HEK293 (cell line): ENCODE data around the gene HLA-DOB.

Experiments used
- CTCF ChIA-PET: fragments of 350-600 bp; formaldehyde crosslinking; extraction: SDS; loops from one replicate; lab custom pipeline; 2021; ENCODE audit warnings: antibody characterized with exemption; lab: Yijun Ruan, JAX
- POLR2A ChIA-PET: fragments of 300-600 bp; formaldehyde crosslinking; extraction: SDS; loops from one replicate; lab custom pipeline; 2020; ENCODE audit warnings: antibody characterized with exemption, inconsistent platforms; lab: Yijun Ruan, JAX
- H3K27ac ChIP-seq: fragments of 200-500 bp; sonication (Bioruptor generic); 2 replicates; pipeline ENCODE4 v1.5.1; 2014; ENCODE audit warnings: low read depth, low read length, control low read depth, inconsistent platforms; ENCODE audit errors: extremely low read depth
- H3K36me3 ChIP-seq, 2 experiments: fragments of 200-500 bp in 1 of 2; sonication (Bioruptor generic) in 1 of 2; 1 replicate in 1 of 2; 2 replicates in 1 of 2; pipeline ENCODE4 v1.5.1; 2014 to 2017; ENCODE audit warnings: inconsistent platforms in 2 of 2, low read length in 2 of 2; ENCODE audit not compliant: control insufficient read depth in 2 of 2, insufficient read depth in 1 of 2
- H3K4me1 ChIP-seq: fragments of 200-500 bp; sonication (Bioruptor generic); 2 replicates; pipeline ENCODE4 v1.5.1; 2014; ENCODE audit warnings: mild to moderate bottlenecking, low read length, inconsistent platforms; ENCODE audit not compliant: control insufficient read depth, insufficient read depth
- H3K4me3 ChIP-seq: 2 replicates; pipeline ENCODE4 v1.5.1; 2011; ENCODE audit warnings: low read depth, mild to moderate bottlenecking, control low read depth, low read length, moderate library complexity
- H3K9me3 ChIP-seq: fragments of 200-500 bp; sonication (Bioruptor generic); 2 replicates; pipeline ENCODE4 v1.5.1; 2014; ENCODE audit warnings: low read depth, low read length, inconsistent platforms; ENCODE audit not compliant: control insufficient read depth, insufficient read depth
- BCL11A ChIP-seq: fragments of 450-650 bp; formaldehyde crosslinking; IDR thresholded peaks from 2 replicates; pipeline ENCODE4 v1.5.1; 2016; ENCODE audit warnings: low read depth, missing biosample characterization, missing genetic modification characterization
- HOXC10 ChIP-seq: sonication (generic); formaldehyde crosslinking; IDR thresholded peaks from 2 replicates; pipeline ENCODE4 v1.8.1; 2023; ENCODE audit warnings: mild to moderate bottlenecking, missing genetic modification reagents
- OVOL3 ChIP-seq: fragments of 450-650 bp; formaldehyde crosslinking; IDR thresholded peaks from 2 replicates; pipeline ENCODE4 v1.5.1; 2016; ENCODE audit warnings: missing biosample characterization, missing genetic modification characterization
- SCRT1 ChIP-seq: fragments of 450-650 bp; formaldehyde crosslinking; IDR thresholded peaks from 2 replicates; pipeline ENCODE4 v1.5.1; 2016; ENCODE audit warnings: missing biosample characterization, missing genetic modification characterization, borderline replicate concordance
- ZBTB1 ChIP-seq: fragments of 450-650 bp; formaldehyde crosslinking; IDR thresholded peaks from 2 replicates; pipeline ENCODE4 v1.5.1; 2016; ENCODE audit warnings: missing biosample characterization, missing genetic modification characterization
- ZNF138 ChIP-seq: fragments of 450-650 bp; formaldehyde crosslinking; IDR thresholded peaks from 2 replicates; pipeline ENCODE4 v1.5.1; 2016; ENCODE audit warnings: missing biosample characterization, missing genetic modification characterization, borderline replicate concordance
- ZNF24 ChIP-seq: fragments of 450-650 bp; formaldehyde crosslinking; IDR thresholded peaks from 2 replicates; pipeline ENCODE4 v1.5.1; 2016; ENCODE audit warnings: missing biosample characterization, missing genetic modification characterization
- ZNF354C ChIP-seq: fragments of 450-650 bp; formaldehyde crosslinking; IDR thresholded peaks from 2 replicates; pipeline ENCODE4 v1.5.1; 2016; ENCODE audit warnings: missing biosample characterization, missing genetic modification characterization, low read depth, borderline replicate concordance
- ZNF37A ChIP-seq: fragments of 450-650 bp; IDR thresholded peaks from 2 replicates; pipeline ENCODE4 v1.5.1; 2018; ENCODE audit warnings: missing biosample characterization, missing genetic modification characterization
- ZNF48 ChIP-seq: fragments of 450-650 bp; formaldehyde crosslinking; IDR thresholded peaks from 2 replicates; pipeline ENCODE4 v1.5.1; 2016; ENCODE audit warnings: missing biosample characterization, missing genetic modification characterization
- ZNF521 ChIP-seq: fragments of 450-650 bp; formaldehyde crosslinking; IDR thresholded peaks from 2 replicates; pipeline ENCODE4 v1.5.1; 2017; ENCODE audit warnings: missing biosample characterization, mild to moderate bottlenecking, missing genetic modification characterization
- ZNF529 ChIP-seq: fragments of 450-650 bp; formaldehyde crosslinking; IDR thresholded peaks from 2 replicates; pipeline ENCODE4 v1.5.1; 2017; ENCODE audit warnings: missing genetic modification characterization, missing biosample characterization; ENCODE audit not compliant: insufficient replicate concordance
- ZNF629 ChIP-seq: fragments of 450-650 bp; formaldehyde crosslinking; IDR thresholded peaks from 2 replicates; pipeline ENCODE4 v1.5.1; 2017; ENCODE audit warnings: missing biosample characterization, missing genetic modification characterization
- ZNF660 ChIP-seq: fragments of 450-650 bp; IDR thresholded peaks from 2 replicates; pipeline ENCODE4 v1.5.1; 2018; ENCODE audit warnings: missing biosample characterization, mild to moderate bottlenecking, missing genetic modification characterization
- TF ChIP-seq, protein P1 (sequence below): fragments of 450-650 bp; formaldehyde crosslinking; IDR thresholded peaks from 2 replicates; pipeline ENCODE4 v1.5.1; 2016; ENCODE audit warnings: missing biosample characterization, missing genetic modification characterization
- TF ChIP-seq, protein P2 (sequence below): fragments of 450-650 bp; formaldehyde crosslinking; IDR thresholded peaks from 2 replicates; pipeline ENCODE4 v1.5.1; 2017; ENCODE audit warnings: missing biosample characterization, missing genetic modification characterization
- TF ChIP-seq, protein P3 (sequence below): fragments of 450-650 bp; IDR thresholded peaks from 2 replicates; pipeline ENCODE4 v1.5.1; 2018; ENCODE audit warnings: missing biosample characterization, mild to moderate bottlenecking, missing genetic modification characterization
- TF ChIP-seq, protein P4 (sequence below): fragments of 450-650 bp; formaldehyde crosslinking; IDR thresholded peaks from 2 replicates; pipeline ENCODE4 v1.5.1; 2016; ENCODE audit warnings: missing biosample characterization, missing genetic modification characterization, low read depth
- TF ChIP-seq, protein P5 (sequence below): fragments of 450-650 bp; IDR thresholded peaks from 2 replicates; pipeline ENCODE4 v1.5.1; 2018; ENCODE audit warnings: missing biosample characterization, missing genetic modification characterization
- TF ChIP-seq, protein P6 (sequence below): fragments of 450-650 bp; formaldehyde crosslinking; optimal IDR thresholded peaks from 2 replicates; pipeline ENCODE3; 2016; ENCODE audit warnings: missing biosample characterization, mild to moderate bottlenecking, missing genetic modification characterization
- TF ChIP-seq, protein P7 (sequence below): fragments of 450-650 bp; formaldehyde crosslinking; IDR thresholded peaks from 2 replicates; pipeline ENCODE4 v1.5.1; 2016; ENCODE audit warnings: missing biosample characterization, missing genetic modification characterization

The HLA-DOB gene

DNA sequence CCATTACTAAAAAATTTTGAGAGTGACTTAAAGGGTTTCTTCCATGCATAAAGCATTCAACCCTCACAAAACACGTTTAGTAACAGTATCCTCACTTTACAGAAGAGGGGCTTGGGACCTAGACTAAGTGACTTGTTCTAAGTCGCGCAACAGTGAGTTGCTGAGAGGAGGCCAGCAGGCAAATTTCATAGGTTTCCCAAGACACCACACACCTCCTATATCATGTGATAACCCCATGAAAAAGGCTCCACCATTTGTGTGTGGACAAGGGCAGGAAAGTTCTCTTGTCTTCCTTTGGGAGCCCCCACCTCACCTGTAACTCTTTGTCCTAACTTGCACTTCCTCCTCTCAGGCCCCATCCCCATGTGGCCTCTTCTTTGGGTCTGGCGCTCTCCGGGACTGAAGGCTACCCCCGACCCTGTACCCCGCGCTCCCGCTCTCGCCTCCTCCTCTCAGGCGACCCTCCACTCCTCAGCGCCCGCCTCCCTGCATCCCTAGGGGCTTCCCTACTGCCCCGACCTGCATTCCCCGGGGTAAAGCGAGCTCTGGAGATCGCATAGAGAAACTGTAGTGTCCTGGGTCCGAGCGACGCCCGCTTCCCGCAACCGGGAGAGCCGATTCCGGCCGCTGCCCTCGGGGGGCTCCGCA is 26.7 kb upstream of the HLA-DOB start (continued):
- TF ChIP-seq ZNF354C: no peak
- TF ChIP-seq SCRT1: no peak
- TF ChIP-seq BCL11A (tag by site-specific recombination): no peak
- TF ChIP-seq, protein P1, sequence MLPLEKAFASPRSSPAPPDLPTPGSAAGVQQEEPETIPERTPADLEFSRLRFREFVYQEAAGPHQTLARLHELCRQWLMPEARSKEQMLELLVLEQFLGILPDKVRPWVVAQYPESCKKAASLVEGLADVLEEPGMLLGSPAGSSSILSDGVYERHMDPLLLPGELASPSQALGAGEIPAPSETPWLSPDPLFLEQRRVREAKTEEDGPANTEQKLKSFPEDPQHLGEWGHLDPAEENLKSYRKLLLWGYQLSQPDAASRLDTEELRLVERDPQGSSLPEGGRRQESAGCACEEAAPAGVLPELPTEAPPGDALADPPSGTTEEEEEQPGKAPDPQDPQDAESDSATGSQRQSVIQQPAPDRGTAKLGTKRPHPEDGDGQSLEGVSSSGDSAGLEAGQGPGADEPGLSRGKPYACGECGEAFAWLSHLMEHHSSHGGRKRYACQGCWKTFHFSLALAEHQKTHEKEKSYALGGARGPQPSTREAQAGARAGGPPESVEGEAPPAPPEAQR: no peak
- no peak for TF ChIP-seq ZNF48 (tag by site-specific recombination)
- TF ChIP-seq, protein P2, sequence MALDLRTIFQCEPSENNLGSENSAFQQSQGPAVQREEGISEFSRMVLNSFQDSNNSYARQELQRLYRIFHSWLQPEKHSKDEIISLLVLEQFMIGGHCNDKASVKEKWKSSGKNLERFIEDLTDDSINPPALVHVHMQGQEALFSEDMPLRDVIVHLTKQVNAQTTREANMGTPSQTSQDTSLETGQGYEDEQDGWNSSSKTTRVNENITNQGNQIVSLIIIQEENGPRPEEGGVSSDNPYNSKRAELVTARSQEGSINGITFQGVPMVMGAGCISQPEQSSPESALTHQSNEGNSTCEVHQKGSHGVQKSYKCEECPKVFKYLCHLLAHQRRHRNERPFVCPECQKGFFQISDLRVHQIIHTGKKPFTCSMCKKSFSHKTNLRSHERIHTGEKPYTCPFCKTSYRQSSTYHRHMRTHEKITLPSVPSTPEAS (tag by site-specific recombination): no peak
- TF ChIP-seq, protein P3, sequence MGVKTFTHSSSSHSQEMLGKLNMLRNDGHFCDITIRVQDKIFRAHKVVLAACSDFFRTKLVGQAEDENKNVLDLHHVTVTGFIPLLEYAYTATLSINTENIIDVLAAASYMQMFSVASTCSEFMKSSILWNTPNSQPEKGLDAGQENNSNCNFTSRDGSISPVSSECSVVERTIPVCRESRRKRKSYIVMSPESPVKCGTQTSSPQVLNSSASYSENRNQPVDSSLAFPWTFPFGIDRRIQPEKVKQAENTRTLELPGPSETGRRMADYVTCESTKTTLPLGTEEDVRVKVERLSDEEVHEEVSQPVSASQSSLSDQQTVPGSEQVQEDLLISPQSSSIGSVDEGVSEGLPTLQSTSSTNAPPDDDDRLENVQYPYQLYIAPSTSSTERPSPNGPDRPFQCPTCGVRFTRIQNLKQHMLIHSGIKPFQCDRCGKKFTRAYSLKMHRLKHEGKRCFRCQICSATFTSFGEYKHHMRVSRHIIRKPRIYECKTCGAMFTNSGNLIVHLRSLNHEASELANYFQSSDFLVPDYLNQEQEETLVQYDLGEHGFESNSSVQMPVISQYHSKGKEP (tag by site-specific recombination): no peak
- no peak for TF ChIP-seq ZBTB1 (tag by site-specific recombination)

DNA sequence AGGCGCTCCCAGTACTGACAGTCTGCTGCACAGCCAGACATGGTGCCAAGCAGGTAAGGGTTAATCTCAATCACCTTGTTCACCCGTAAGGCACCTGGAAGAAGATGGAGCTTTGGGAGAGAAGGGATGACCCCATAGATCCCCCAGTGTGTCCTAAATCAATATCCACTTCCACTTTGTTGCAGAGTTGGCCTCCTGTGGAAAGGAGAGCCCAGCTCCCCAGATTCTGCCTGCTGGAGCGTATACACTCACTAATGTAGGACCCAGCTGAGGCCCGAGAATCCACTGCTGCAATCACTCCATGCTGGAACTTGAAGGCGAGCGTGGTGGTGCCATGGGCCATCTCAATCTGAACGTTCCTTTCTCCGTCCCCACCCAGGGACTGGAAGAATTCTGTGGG is 25.9 kb upstream of the HLA-DOB start:
- no peak overlapping the region for H3K4me3 ChIP-seq
- CTCF ChIA-PET: interaction anchor here (1.3 to 6.7 kb wide), 7 partner anchors 8 to 43 kb away, joined by 4 to 355 read pairs (median 5); partner anchors contain the start of genes PSMB9 and TAP1

More for the DNA sequence above, 25.9 kb upstream of the HLA-DOB start:
- H3K4me1 ChIP-seq: 0 out of 2 replicates have a peak, but pooled peaks cover 3% of the 10 kb centered on the region
- POLR2A ChIA-PET: no interaction called here
- H3K9me3 ChIP-seq: no peaks in the 10 kb centered on the region
- H3K27ac ChIP-seq: no peak overlapping the region
- H3K36me3 ChIP-seq: peaks cover 6 to 20% of the 10 kb centered on the region in 2 experiments; a peak in 2 of 3 replicates
- TF ChIP-seq, protein P4, sequence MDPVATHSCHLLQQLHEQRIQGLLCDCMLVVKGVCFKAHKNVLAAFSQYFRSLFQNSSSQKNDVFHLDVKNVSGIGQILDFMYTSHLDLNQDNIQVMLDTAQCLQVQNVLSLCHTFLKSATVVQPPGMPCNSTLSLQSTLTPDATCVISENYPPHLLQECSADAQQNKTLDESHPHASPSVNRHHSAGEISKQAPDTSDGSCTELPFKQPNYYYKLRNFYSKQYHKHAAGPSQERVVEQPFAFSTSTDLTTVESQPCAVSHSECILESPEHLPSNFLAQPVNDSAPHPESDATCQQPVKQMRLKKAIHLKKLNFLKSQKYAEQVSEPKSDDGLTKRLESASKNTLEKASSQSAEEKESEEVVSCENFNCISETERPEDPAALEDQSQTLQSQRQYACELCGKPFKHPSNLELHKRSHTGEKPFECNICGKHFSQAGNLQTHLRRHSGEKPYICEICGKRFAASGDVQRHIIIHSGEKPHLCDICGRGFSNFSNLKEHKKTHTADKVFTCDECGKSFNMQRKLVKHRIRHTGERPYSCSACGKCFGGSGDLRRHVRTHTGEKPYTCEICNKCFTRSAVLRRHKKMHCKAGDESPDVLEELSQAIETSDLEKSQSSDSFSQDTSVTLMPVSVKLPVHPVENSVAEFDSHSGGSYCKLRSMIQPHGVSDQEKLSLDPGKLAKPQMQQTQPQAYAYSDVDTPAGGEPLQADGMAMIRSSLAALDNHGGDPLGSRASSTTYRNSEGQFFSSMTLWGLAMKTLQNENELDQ: no peak
- TF ChIP-seq ZNF521 (tag by site-specific recombination) (no peak), ZNF24 (no peak), ZNF529 (no peak), ZNF37A (tag by site-specific recombination) (no peak), HOXC10 (CRISPR knock-in tag) (no peak), ZNF629 (tag by site-specific recombination) (no peak), ZBTB1 (tag by site-specific recombination) (no peak), ZNF138 (tag by site-specific recombination) (no peak), OVOL3 (tag by site-specific recombination) (no peak), ZNF660 (tag by site-specific recombination) (no peak)
- TF ChIP-seq, protein P5, sequence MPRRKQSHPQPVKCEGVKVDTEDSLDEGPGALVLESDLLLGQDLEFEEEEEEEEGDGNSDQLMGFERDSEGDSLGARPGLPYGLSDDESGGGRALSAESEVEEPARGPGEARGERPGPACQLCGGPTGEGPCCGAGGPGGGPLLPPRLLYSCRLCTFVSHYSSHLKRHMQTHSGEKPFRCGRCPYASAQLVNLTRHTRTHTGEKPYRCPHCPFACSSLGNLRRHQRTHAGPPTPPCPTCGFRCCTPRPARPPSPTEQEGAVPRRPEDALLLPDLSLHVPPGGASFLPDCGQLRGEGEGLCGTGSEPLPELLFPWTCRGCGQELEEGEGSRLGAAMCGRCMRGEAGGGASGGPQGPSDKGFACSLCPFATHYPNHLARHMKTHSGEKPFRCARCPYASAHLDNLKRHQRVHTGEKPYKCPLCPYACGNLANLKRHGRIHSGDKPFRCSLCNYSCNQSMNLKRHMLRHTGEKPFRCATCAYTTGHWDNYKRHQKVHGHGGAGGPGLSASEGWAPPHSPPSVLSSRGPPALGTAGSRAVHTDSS (tag by site-specific recombination): no peak
- TF ChIP-seq, protein P6, sequence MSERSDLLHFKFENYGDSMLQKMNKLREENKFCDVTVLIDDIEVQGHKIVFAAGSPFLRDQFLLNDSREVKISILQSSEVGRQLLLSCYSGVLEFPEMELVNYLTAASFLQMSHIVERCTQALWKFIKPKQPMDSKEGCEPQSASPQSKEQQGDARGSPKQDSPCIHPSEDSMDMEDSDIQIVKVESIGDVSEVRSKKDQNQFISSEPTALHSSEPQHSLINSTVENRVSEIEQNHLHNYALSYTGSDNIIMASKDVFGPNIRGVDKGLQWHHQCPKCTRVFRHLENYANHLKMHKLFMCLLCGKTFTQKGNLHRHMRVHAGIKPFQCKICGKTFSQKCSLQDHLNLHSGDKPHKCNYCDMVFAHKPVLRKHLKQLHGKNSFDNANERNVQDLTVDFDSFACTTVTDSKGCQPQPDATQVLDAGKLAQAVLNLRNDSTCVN (tag by site-specific recombination): no peak
- TF ChIP-seq, protein P7, sequence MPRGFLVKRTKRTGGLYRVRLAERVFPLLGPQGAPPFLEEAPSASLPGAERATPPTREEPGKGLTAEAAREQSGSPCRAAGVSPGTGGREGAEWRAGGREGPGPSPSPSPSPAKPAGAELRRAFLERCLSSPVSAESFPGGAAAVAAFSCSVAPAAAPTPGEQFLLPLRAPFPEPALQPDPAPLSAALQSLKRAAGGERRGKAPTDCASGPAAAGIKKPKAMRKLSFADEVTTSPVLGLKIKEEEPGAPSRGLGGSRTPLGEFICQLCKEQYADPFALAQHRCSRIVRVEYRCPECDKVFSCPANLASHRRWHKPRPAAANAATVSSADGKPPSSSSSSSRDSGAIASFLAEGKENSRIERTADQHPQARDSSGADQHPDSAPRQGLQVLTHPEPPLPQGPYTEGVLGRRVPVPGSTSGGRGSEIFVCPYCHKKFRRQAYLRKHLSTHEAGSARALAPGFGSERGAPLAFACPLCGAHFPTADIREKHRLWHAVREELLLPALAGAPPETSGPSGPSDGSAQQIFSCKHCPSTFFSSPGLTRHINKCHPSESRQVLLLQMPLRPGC (tag by site-specific recombination): no peak
